GM19238 (cell line): ENCODE data around the gene SLC12A3.
"Not testable (repeated sequence)": the region's sequence is repeated elsewhere in the genome, so short reads cannot be mapped to it uniquely, and the experiment has no call there.

ENCODE experiments used
- DNase-seq: peaks from one replicate; pipeline ENCODE4 v3.0.0; 2011; ENCODE audit warnings: low spot score; ENCODE audit not compliant: insufficient read length

Gene SLC12A3

DNA sequence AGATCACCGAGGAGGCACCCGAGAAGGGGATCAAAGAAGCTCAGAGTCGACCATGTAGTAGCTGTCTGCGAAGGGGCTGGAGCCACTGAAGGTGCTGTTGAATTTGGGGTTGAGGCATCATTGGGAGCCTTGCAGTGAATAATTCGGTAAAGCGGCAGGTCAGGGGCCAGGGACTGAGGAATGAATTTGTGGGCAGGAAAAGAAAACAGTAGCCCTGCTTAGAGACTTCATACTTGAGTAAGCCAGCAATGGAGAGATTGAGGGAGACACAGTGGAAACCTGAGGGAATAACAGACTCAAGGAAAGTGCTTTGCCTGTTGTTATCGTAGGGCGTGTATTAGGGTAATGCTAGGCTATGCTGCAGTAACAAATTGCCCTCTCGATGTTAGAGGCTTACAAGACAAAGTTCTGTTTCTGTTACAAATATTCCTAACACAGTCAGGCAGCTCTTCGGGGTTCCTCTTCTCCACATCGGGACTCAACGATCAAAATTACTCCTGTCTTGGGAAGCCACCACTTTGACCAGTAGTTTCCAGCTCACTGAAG, 53.5 kb downstream of the SLC12A3 start:
- no peak for DNase-seq

DNA sequence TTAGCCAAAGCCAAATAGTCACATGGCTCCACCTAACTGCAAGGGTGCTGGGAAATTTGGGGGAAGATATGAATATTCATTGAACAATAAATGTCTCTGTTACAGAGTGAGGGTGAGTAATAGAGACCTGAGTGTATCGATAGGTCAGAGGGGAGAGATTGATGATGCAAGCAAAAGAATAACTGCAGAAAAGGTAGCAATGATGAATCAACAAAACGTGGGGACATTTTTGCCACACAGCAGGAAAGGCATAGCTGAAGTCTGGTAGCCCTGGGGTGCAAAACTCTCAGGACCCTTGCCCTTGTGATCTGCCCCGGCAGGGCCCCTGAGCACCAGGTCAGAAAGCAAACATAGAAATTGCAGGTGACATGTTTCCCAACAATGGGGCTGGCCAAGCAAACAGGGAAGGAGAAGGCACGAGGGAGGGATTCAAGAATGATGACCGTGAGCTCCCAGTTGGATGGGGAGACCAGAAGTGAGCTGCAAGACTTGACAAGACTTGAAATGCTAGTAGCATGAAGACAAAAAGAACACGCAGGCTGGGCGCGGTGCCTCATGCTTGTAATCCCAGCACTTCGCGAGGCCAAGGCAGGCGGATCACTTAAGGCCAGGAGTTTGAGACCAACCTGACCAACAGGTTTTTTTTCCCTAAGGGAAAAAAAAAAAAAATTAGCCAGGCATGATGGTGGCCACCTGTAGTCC, 54.2 kb downstream of the SLC12A3 start:
- DNase-seq: no peak

DNA sequence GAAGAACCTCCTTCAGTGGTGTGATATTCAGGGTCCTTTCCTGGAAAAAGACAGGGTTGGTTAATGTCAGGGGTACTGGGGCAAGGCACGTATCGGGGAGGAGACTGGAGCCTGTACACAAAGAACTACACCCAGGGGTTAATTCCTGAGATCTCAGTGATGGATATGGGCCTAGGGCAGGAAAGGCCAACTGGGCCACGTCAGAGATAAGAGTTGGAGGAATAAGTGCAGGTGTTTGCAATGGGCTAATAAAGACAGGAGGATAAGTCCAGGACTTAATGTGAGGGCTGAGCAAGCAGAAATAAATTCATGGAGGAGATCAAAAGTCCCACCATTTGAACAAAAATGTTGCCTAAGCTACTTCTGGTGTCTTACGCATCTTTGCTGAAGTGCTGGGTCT, 56.6 kb downstream of the SLC12A3 start:
- no peak for DNase-seq

DNA sequence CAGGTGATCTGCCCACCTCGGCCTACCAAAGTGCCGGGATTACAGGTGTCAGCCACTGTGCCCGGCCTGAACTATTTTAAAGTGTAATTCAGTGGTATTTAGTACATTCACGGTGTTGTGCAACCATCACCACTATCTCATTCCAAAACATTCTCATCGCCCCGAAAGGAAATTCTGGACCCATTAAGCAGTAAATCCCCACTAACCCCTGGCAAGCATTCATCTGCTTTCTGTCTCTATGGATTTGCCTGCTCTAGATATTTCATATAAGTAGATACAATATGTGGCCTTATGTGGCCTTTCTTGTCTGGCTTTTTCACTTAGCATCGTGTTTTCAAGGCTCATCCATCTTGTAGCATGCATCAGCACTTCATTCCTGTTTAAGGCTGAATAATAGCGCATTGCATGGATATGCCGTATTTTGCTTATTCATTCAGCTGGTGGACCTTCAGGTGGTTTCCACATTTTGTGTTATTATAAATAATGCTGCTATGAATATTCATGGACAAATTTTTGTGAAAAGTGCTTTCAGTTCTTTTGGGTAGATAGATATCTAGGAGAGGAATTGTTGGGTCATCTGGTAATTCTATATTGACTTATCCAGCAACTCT, 58.6 kb downstream of the SLC12A3 start:
- no peak for DNase-seq

DNA sequence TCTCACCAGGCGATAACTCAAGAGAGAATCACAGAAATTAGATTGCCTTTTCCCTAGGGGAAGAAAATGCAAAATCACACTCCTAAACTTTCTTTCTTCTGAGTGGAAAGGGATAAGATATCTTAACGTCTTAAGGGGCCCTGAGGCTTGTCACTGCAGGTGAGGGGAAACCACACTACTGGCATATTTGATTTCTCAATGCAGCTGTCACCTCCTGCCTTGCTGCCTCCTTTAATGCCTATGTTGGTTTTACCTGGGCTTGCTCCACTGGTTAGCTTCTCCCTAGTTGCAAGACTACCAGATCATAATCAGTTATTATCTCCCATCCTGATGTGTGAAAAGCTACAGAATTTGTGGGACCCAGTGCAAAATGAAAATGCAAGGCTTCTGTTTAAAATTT, 62.5 kb downstream of the SLC12A3 start:
- DNase-seq: no peak

DNA sequence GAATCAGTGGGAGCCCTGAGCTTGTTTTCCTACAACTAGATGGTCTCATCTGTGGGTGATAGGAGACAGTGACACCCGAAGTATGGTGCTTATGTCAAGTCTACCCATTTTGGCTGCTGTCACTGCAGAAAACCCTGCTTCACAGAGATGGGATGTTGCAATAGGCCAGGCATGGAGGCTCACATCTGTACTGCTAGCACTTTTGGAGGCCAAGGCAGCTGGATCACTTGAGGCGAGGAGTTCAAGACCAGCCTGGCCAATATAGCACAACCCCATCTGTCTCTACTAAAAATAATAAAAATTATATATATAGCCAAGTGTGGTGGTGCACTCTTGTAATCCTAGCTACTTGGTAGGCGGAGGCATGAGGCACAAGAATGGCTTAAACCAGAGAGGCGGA, 64.6 kb downstream of the SLC12A3 start:
- no peak for DNase-seq

DNA sequence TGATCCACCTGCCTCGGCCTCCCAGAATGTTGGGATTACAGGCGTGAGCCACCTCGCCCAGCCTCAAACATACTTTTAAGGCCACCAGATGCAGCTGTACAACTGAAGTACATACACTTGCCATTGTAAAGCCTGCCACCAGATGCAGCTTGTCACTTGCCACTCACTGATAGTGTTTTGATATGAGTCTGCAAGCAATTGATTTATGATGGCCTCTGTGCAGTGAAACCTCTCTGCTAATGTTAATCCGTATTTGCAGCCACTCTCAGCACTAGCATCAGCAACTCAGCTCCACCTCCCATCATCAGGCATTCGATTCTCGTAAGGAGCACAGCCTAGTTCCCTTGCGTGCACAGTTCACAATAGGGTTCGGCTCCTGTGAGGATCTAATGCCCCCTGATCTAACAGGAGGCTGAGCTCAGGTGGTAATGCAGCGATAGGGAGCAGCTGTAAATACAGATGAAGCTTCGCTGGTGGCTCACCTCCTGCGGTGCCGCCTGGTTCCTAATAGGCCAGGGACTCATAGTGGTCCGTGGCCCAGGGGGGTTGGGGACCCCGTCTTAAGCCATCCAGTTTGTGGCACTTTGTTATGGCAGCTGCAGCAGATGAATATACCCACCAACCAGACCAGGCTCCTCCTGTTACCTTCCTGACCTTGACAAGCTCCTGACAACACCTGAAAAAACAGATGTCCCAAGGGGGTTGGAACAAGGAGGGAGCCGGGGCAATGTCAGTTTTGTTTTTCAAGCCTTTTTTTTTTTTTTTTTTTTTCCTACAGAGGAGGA, 65.7 kb downstream of the SLC12A3 start:
- DNase-seq: no peak

DNA sequence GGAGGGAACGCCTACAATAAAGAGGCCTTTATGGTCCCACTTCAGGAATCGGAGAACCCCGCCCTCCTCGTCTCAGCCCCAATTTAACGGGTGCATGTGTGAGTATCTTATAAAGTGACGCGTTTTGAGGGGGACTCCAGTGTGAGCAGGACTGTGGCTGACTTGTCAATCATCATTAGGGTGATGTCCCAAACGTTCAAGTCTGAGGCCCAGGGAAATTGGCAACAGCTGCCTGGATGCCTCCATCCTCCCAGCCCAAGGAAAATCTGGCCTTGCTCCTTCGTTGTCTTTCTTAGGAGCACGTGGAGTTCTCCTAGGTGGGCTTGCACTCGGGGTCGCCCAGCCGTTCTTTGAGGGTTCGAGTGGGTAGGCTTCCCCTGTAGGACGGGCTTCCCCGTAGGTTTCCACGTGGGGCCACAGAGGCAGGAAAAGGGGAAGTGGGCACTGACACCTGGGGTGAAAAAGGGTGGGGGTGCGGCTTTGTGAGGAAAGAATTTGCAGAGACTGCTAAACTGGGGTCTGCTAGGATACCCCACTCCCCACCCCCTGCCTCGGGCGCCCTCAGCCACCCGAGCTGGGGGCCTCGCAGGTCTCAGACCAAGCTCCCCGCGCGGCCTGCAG, 66.4 kb downstream of the SLC12A3 start:
- peak; percentile 55 for DNase-seq

DNA sequence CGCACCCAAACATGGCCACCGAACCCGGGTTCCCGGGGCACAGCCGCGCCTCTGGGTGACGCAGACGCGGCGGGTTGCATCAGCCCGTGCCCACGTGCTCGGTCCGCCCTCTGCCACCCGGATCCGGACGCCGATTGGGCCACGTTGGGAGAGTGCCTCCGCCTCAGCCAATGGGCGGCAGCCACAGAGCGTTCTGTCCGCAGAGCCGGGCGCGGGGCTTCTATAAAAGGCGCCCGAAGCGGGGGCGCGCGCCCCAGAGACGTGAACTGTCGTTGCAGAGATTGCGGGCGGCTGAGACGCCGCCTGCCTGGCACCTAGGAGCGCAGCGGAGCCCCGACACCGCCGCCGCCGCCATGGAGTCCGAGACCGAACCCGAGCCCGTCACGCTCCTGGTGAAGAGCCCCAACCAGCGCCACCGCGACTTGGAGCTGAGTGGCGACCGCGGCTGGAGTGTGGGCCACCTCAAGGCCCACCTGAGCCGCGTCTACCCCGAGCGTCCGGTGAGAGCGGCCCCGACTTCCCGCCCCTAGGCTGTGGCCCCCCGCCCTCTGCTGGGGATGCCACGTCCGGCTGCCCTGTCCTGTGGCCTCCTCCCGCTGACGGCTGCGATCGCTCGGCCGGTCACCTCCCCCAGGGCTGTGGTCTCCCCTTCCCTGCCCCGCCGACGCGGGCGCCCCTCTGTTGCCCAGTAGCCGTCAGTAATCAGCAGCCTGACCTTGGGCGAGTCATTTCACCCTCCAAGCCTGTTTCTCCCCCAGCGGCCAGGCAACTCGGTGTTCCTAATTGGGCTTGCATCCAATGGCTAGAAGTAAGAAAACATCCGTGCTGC, 67.1 kb downstream of the SLC12A3 start, which contains the start of gene HERPUD1:
TSS of gene HERPUD1 (plus strand) at position 251 of the 829 bp plus-strand sequence. CDS start at position 354, 103 bp downstream.
- peak; percentile 97 for DNase-seq

DNA sequence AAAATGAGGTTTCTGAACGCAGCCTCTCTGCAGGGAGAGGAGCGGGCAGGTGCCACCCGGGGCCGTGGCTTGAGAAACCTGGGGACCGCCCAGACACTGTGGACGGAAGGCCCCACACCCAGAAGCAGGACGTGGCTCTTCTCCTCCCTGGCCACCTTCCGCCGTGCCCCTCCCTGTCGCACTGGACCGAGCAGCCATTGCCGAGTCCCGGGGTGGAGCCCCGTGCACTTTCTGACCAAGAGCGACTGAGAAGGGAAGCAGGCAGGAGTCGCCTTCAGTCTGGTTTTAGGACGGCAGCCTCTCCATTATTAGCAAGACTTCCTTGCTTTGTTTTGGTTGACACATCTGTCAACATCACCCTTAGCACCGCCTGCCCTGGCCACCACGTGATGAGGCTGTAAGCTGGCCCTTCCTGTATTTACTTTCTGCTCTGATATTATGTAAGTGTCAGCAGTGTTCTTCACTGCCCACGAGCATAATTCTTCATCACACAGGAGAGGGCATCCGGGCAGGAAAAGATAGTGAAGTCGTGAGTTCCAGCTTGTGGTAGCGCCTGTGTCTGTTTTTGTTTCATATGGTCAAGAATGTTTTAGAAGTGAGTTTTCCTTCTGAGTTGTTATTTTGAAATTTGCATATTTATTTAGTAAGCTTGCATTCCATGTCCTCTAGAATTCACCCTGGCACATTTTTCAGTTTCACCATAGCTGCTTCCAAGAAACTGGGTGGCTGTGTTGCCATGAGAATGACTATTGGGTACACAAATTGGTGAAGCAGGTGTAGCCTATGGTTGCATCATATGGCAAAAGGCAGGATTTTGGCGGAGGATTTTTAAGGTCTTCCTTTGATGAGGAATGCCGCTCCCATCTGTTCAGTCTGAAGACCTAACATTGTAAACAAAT, 68.0 kb downstream of the SLC12A3 start:
- DNase-seq: no peak

DNA sequence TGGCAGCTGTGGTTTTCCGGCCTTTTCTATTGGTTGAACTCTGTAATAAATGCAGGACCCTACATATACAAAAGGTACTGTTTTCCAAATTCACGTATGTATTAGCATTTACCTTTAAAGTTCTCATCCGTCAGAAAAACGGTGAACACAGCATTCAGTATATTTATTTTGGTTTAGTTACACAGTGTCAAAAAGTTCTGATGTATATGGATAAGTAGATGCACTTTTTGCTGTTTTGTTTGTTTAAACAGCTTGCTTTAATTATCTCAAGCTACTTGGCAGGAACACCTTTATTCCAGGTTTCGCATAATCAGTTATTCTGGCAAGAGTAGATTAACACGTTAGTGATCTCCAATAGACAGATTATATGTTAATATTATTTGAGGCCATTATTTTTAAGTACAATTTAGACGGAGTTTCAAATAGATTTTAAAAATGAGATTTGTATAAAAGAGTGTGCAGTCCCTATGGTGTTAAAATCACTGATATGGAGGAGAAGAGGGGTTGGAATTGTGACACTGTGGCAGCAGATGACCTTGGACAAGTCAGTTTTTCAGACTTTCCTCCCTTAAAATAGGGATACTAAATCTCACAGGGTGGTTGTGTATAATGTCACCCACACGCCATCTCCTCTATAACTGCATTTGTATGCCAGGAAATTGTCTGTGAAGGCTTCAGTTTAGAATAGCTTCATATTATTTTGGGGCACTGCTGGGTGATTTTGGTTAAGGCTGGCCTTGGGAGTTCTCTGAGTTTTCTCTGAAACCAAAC, 69.0 kb downstream of the SLC12A3 start:
- DNase-seq: no peak

DNA sequence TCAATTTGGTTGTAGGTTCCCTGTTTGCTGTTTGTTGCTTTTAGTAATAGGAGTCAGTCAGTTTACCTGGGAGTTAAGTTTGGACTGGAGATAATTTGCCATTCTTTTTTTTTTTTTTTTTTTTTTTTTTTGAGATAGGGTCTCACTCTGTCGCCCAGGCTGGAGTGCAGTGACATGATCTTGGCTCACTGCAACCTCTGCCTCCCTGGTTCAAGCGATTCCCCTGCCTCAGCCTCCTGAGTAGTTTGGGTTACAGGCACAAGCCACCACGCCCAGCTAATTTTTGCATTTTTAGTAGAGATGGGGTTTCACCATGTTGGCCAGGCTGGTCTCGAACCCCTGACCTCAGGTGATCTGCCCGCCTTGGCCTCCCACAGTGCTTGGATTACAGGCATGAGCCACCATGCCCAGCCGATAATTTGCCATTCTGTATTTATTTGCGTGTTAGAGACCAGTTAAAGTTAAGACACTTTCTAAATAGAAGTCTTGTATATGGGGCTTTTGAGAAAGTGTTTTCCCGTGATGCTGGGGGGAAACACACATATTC, 69.7 kb downstream of the SLC12A3 start:
- DNase-seq: not testable (repeated sequence)

DNA sequence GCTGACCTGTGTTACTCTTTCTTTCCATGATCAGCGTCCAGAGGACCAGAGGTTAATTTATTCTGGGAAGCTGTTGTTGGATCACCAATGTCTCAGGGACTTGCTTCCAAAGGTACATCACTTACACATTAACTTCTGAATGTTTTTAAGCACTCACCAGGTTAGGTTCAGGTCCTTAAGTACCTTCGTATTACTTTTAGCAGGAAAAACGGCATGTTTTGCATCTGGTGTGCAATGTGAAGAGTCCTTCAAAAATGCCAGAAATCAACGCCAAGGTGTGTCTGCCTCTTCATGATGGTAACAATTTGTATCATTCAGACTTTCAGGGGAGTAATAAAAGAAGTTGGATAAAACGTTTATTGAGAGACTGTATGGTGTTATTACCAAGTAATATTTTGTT, 70.2 kb downstream of the SLC12A3 start:
- no peak for DNase-seq

DNA sequence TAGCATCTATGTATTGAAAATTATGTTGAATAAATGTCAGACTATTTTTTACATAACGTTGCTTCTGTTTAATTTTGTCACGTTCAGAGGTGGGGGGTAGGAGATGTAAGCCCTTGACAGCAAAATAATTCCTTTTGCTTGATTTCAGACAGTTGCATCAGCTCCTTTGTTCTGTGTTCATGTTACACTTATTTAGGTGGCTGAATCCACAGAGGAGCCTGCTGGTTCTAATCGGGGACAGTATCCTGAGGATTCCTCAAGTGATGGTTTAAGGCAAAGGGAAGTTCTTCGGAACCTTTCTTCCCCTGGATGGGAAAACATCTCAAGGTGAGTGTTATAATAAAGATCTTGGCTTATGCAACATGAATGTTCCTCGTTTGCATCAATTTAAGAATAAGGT, 71.5 kb downstream of the SLC12A3 start:
- DNase-seq: no peak

DNA sequence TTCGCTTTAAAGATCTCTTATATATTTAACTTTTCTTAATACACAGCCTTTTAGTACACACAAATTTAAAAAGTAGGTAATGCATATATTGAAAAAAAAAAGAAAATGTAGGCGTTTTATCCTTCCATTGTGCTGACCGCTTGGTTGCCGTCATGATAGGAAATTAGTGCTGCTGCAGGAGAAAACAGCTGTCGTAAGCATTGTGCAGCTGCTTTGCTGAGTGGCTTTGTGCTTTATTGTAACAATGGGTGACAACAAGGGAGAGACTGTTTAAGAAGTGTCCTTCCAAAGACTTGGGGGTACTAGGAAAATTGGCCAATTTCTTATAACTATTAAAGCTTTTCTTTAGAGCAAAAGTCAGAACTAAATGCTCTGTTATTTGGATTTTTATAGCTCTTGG, 71.9 kb downstream of the SLC12A3 start:
- no peak for DNase-seq

DNA sequence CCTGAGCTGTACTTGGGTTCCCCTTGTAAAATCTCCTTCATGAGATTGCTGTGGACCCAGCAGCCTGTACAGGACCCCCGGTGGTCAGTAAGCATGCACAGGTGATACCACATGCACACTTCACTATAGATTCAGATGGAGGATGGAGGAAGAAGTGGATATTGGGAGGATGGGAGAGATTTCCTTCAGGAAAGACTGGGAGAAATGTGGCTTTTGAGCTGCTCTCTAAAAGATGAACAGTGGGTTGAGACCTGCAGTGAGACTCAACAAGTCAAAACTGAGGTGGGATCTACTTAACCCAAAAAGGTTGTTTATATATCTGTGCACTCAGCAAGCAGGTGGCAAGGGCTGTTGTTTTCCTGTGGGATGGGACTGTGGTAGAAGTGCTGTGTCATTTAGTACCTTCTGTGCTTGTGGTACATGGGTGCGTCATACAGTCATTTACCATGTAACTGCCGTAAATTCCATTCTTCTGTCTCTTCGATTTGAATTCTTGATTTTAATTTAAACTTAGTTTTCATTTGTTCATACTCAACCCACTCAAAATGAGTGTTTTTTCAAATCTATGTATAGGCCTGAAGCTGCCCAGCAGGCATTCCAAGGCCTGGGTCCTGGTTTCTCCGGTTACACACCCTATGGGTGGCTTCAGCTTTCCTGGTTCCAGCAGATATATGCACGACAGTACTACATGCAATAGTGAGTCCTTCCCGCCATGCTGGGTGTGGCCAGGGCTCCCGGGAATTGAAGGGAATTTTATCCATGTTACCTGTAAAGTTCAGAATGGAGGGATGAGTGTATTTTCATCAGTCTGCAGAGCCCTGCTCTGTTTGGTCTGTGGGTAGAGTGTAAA, 73.9 kb downstream of the SLC12A3 start:
- no peak for DNase-seq

DNA sequence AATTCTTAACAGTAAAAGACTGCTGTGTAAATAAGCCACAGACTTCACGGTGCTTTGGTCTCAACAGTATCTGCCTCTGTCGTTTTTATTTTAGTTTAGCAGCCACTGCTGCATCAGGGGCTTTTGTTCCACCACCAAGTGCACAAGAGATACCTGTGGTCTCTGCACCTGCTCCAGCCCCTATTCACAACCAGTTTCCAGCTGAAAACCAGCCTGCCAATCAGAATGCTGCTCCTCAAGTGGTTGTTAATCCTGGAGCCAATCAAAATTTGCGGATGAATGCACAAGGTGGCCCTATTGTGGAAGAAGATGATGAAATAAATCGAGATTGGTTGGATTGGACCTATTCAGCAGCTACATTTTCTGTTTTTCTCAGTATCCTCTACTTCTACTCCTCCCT, 74.8 kb downstream of the SLC12A3 start:
- DNase-seq: no peak

DNA sequence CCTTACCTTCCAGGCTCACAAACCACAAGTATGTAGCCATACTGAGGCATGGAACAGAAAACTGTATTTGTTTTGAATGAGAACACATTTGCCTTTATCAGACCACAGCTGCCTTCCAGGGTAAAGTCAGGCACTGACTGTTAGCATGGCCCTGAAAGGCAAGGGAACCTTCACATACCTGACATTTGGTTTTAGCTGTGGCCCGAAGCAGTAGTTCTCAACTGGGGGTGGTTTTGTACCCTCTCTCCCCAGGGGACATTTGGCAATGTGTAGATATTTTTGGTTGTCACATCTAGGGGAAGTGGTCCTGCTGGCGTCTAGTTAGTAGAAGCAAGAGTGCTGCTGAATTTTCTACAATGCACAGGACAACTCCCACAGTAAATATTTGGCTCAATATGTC, 76.1 kb downstream of the SLC12A3 start:
- DNase-seq: no peak
